T47D (cell line): ENCODE data around the gene KCNMA1.

Experiments used
- DNase-seq, 2 experiments: peaks; one replicate each; pipeline versions ENCODE4 v3.0.0 to v3.0.0-alpha.2; 2011 to 2012; ENCODE audit warnings: low read depth in 1 of 2, low spot score in 1 of 2
- JUND ChIP-seq: IDR thresholded peaks from 2 replicates; pipeline ENCODE4 v1.6.1; 2012; ENCODE audit warnings: low read depth
- in situ Hi-C: cut with HindIII; loops from 2 replicates; pipeline ENCODE4 v1.10.0; 2016; ENCODE audit warnings: low sequenced_read_pairs, low pct_unique_long_range_greater_than_20kb

Gene KCNMA1

DNA sequence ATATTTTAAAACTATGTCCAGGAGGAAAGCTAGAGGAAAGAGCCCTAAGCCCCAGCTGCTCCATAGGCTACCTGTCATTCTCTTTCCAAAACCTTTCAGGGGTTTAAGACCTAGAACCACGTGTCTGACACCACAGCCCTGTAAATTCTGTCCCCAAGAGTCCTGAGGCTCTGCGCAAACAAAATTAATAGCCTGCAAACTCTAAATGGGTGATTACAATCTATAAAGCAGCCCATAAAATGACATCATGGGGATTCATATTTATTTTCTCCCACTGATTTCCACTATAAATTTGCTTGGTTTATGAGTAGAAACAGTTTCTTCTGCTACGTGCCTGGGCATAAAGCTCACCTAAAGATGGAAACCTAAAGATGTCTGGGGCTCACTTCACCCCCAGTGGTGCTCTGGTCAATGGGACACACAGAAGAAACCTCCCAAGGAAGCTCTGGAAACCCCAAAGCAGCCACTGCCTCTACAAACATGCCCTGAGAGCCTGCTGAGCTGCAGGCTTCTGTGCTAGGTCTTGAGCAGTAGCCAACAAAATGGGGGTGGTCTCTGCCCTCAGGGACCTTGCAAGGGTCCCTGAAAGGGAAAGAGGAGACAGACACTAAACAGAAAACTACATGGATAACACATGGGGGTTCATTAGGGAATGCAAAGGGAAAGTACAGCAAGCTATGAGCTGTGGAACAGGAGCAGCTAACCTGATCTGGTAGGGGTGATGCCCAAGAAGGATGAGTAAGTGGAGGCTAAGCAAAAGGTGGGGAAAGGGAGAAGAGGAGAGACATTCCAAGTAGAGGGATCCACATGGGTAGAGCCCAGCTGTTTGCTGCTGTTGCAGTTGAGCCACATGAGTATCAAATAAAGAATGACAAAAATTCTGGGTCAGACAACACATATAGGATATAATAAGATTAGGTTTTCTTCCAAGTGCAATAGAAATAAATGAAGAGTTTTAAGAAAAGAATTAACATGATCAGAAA is 331.7 kb downstream of the KCNMA1 start:
- in situ Hi-C loops: no loop called here
- DNase-seq: peak; percentile 56 to 94
- TF ChIP-seq JUND: peak; percentile 99

DNA sequence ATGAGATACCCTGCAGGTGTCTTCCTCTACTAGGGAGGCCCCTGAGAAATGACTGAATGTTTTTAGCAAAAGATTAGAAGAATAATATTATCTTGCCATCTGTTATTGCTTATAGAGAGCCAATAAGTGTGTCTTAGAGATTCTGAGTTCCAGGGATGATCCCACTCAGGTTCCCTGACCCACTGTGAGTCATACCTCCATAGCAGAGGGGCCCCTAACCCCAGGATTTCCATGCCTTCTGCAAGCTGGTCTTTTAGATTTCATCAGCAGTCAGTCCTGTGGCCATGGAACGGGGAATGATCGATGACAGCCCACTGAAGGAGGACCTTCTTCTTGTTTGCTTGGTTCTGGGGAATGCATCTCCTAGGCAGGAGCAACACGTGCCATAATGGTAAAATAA is 333.4 kb downstream of the KCNMA1 start:
- TF ChIP-seq JUND: no peak
- no peak for DNase-seq
- in situ Hi-C loops: no loop called here

DNA sequence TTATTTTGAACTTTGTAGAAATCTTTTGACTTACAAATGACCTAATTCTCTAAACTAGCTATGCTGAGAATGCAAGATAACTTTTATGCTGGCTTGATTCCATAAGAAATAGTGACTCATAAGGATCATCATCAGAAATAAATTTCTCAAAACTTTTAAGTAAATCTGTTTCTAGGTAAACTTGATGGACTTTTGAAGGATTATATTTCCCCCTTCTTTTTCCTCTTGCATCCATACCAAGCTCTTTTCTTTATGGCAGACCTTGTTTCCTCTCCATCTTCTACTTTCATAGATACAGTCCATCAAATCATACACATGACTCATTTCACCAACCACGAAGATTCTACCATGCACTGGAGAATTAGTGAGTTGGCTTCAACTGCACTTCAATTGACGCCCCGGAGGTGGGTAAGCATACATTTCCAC is 336.3 kb downstream of the KCNMA1 start:
- in situ Hi-C loops: no loop called here
- no peak for DNase-seq
- no peak for TF ChIP-seq JUND

GRCh38 chr10:77300682-77301302 is 336.8 kb downstream of the KCNMA1 start:
- in situ Hi-C loops: no loop called here
- no peak for DNase-seq
- no peak for TF ChIP-seq JUND

DNA sequence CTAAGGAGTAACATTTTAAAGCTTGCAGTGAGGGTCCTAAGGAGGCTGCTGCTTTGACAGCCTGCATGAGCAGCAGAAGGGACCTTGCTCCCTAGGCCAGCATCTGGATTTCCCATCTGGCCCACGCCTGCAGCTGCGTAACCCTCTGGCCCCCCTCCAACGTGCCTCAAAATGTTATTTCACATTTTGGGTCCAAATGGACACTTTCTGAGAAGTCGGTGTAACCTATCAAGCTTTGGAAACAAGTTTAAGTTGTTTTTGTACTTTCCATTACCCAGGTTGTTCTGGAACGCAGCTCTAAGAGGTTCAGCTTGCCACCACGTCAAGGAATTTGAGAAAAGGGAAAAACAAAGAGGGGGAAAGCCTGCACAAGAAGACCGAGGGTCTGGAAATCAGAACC is 338.3 kb downstream of the KCNMA1 start:
- in situ Hi-C loops: no loop called here
- no peak for DNase-seq
- TF ChIP-seq JUND: no peak

DNA sequence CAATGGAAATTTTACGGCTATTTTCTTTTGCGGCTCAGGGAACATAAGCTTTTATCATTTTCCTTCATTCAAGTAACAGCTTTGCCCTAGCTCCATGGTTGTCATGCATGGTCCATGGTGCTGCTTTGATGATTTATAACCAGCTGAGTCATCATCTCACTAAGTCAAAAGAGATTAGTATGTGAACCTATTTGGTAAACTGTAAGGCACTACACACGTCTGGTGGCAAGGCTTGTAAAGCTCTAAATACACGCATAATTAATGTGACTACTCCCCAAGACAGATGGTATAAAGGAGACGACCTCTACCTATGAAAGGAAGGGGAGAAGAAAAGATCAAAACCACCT is 340.2 kb downstream of the KCNMA1 start:
- DNase-seq: no peak
- in situ Hi-C loops: no loop called here
- no peak for TF ChIP-seq JUND

DNA sequence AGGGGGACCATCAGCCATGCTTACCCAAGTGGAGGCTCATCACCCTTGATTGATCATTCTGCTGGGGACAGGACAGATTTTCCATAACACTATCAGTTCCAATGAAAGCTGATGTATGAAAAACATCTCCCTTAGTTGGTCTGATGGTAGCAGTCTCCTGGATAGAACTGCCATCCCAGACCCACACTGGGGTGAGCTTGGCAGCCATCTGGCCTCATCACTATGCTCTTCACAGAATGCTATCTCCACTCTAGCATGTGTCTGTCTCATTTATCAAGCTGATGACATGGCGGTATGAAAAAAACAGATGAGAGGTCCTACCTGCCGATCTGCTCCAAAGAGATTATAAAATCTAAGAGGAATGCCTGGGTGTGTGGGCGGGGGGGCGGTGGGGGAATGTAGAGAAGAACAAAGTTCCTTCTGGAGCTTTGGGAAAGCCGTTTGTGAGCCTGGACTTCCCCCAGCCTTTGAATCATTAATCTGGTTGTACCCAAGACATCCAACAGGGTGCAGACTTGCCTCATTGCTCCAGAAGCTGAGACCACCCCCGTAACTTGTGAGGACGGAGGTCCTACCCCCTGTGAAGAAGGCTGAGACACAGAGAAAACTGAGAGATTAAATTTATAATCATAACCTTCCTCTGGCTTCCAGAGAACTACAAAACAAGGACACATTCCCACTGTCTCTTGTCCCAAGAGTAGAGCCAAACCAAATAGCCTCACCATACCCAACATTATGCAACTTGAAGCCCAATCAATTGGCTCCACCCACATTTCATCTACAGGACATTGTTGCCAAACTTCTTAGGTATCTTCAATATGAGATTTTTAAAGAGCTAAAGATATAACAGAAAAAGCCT is 340.8 kb downstream of the KCNMA1 start:
- in situ Hi-C loops: no loop called here
- TF ChIP-seq JUND: no peak
- no peak for DNase-seq

GRCh38 chr10:77293773-77294172 is 343.8 kb downstream of the KCNMA1 start:
- DNase-seq: no peak
- in situ Hi-C loops: no loop called here
- no peak for TF ChIP-seq JUND

GRCh38 chr10:77293347-77293746 is 344.3 kb downstream of the KCNMA1 start:
- no peak for TF ChIP-seq JUND
- DNase-seq: no peak
- in situ Hi-C loops: no loop called here

GRCh38 chr10:77291596-77292505 is 345.8 kb downstream of the KCNMA1 start:
- peak in 1 of 2 experiments; percentile 45 for DNase-seq
- in situ Hi-C loops: no loop called here

GRCh38 chr10:77290528-77291155 is 347.0 kb downstream of the KCNMA1 start:
- in situ Hi-C loops: no loop called here
- DNase-seq: peak in 1 of 2 experiments; percentile 44
- TF ChIP-seq JUND: no peak; the same call in 1 of the 2 replicates

More at GRCh38 chr10:77291596-77292505, 345.8 kb downstream of the KCNMA1 start:
- no peak for TF ChIP-seq JUND

DNA sequence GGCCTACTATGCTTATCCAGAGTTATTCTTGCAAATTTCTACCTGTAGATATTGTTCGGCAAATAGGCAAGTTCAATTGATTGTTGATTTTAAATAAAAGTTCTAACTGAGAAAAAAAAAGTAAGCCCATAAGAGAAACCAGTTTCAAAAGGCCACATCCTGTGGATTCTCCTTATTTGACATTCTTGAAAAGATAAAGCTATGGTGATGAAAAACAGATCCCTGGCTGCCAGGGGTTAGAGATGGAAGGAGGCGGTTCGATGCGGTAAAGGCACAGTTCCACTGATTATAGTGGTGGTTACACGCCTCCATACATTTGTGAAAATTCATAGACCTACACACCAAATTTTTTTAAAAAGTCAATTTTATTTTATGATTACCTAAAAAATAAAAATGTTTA is 347.8 kb downstream of the KCNMA1 start:
- no peak for TF ChIP-seq JUND
- no peak for DNase-seq
- in situ Hi-C loops: no loop called here
